Measurements from ENCODE around the gene PRCD.
A peak's percentile ranks its signal among the peaks of the same experiment; 100 is the strongest.
"Not testable (repeated sequence)": the region's sequence is repeated elsewhere in the genome, so short reads cannot be mapped to it uniquely, and the experiment has no call there.

The PRCD gene

GRCh38 chr17:76502341-76503211 lies 37.3 kb upstream of the PRCD start:
- DNase-seq, result no peak

DNA sequence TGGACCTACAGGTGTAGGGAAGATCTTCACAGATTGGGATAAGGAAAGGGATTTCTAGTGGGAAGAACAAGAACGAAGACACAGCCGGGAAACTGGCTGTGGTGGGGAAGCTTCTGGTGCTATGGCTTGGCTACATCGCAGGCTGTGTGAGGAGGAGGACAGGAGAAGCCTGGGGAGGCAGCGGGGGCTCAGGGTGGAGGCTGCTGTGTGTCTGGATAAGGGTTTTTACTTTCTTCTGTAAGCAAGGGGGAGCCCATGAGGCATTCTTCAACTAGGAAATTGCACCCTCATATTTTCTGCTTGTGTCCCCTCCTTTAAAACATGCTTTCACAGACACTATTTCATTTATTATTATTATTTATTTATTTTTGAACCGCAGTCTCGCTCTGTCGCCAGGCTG lies 35.7 kb upstream of the PRCD start:
- peak in 1 of 56 donors; percentile 59 for DNase-seq

- DNase-seq, result peak in 52 of 56 donors; percentile 29 to 90 (median 68)
These were observed 33.2 kb upstream of the PRCD start for GRCh38 chr17:76506408-76507345.

DNA sequence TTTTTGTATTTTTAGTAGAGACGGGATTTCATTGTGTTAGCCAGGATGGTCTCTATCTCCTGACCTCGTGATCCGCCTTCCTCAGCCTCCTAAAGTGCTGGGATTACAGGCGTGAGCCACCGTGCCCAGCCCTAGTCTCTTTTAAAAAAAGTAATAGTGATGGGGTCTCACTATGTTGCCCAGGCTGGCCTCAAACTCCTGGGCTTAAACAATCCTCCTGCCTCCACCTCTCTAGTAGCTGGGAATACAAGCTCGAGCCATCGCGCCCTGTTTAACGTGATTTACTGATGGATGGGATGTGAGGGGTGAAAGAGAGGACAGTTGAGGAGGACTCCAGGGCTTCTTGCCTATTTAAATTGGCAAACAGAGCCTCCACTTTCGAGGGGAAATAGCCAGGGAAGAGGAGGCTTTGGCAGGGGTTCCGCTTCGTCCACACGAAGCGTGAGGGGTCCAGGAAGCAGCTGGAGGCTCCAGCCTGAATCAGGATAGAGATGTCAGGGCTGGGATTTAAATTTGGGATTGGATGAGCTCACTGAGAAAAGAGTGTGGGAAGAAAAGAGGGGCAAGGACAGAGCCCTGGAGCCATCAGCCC lies 31.3 kb upstream of the PRCD start:
- DNase-seq, result not testable (repeated sequence)

- DNase-seq, result no peak
These were observed 29.0 kb upstream of the PRCD start for GRCh38 chr17:76510831-76511244.

- DNase-seq, result no peak
These were observed 28.0 kb upstream of the PRCD start for GRCh38 chr17:76511668-76512365.

DNA sequence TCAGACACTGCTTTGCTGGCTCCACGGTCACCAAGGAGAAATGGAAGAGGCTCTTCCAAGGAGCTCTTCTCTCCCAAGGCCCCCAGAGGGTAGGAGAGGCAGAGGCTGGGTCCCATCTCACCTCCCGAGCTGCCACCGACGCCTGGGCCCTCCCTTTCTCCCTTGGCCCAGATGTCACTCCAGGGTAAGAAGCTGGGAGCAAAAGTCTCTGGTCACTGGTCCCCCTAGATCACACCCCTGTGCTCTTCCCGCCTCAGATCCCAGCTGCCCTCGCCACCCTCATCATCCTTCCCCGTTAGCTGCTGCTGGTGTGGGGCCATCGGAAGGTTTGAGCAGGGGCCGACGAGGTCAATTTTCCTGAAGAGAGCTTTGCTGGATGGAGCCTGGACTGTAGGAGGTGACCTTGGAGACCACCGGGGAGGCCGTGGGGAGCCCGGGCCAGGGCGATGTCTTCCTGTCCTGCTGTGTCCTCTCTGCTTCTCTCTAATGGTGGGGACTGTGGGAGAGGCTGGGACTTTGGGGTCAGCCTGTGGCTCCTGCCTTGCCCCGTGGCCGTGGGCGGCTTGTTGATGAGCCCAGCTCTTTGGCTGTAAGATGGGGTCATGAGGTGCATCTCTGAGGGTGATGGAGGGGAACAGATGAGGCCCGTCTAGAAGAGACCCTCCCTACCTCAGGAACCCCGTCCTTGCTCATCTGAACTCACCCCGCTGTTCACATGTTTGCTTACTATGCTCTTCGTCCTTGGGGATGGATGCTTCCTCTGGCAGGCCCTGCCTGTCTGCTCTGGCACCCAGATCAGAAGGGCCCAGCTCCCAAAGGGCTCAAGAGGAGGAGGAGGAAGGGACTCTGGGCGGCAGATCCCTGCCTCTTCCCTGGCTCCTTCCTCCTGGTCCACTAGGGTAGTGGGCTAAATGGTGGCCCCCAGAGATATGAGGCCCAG lies 27.2 kb upstream of the PRCD start:
- no peak for DNase-seq

GRCh38 chr17:76513306-76513692 lies 26.5 kb upstream of the PRCD start:
- DNase-seq, result no peak

DNA sequence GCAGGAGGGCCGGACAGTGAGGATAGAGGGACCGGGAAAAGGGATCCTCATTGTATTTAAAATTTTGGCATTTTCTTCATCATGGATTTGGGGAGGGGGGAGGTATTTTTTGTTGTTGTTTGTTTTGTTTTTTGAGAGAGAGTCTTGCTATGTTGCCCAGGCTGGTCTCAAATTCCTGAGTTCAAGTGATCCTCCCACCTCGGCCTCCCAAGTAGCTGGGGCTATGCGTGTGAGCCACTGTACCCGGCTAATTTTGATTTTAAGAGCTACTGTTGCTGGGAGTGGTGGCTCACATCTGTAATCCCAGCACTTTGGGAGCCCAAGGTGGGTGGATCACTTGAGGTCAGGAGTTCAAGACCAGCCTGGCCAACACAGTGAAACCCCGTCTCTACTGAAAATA lies 25.5 kb upstream of the PRCD start:
- not testable (repeated sequence) for DNase-seq

DNA sequence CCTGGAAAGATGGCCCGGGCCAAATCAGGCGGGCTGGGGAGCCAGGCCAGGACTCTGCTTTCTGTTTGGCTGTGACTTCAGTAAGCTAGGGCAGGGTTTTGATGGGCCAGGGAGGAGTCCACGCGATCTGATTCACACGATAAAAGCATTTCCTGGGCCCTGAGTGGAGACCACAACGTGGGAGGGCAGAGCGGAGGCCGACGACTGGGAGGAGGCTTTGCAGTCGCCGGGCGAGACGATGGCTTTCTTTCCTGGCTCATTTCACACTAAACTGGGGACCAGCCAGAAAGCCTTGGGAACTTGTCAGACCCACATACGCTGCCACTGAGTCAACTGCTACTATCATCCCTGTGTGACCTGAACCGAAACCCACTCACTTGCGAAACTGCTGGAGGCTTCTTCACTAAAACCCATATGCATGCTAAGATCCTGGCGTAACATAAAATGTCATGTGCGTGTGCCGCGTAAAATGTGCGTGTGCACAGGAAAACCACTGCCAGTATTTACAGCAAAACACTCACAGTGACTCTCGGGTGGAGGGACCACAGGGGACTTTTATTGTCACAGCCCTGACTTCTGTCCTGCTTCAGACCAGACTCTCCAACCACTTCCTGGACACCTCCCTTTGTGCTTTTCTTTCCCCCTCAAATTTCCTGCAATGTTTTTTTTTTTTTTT lies 24.4 kb upstream of the PRCD start:
- peak in 4 of 56 donors; percentile 22 to 55 (median 44) for DNase-seq

DNA sequence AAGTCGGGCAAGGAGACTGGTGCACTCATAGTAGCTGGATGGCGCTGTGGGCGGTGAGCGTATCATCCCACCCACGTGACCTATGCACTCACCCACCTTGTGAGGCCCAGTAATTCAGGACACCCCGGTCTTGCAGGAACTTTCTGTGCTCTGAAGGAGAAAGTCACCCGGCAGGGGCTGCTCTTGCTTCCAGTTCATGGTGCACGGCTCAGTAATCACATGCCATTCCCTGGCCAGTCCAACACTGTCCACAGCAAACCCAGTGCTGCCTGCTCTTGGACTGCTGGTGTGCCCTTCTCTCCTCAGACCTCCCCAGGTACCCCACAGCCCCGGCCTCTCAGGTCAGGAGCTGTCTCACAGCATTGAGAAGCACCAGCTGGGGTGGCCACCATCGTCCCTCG lies 22.2 kb upstream of the PRCD start:
- DNase-seq, result no peak

- no peak for DNase-seq
These were observed 20.5 kb upstream of the PRCD start for GRCh38 chr17:76519048-76519966.

- no peak for DNase-seq
These were observed 18.6 kb upstream of the PRCD start for GRCh38 chr17:76521262-76521661.

- not testable (repeated sequence) for DNase-seq
These were observed 18.2 kb upstream of the PRCD start for GRCh38 chr17:76521683-76522082.

- peak in 42 of 56 donors; percentile 16 to 81 (median 47) for DNase-seq
These were observed 16.5 kb upstream of the PRCD start for GRCh38 chr17:76523084-76524037.

- DNase-seq, result no peak
These were observed 15.0 kb upstream of the PRCD start for GRCh38 chr17:76524598-76525512.
